WTC11 (cell line): ENCODE results near the gene DPYSL5. TPM values are rescaled to one million over a fixed set of nuclear protein-coding genes. Genes with fewer than 3 reads are reported as not detected.

Source experiments
- ATAC-seq: fragments of 200-7000 bp; cut with Tn5 transposase; 2 replicates; pipeline ENCODE4 v1.10.0; 2021; ENCODE audit warnings: mild to moderate bottlenecking, moderate library complexity
- CTCF ChIA-PET: fragments of 300-600 bp; sonication (Branson Sonifier 250); formaldehyde crosslinking; loops from one replicate; lab custom pipeline; 2021; ENCODE audit warnings: antibody characterized with exemption; lab: Charles Lee
- POLR2A ChIA-PET: fragments of 350-600 bp; sonication (Branson Sonifier 250); formaldehyde crosslinking; loops from one replicate; lab custom pipeline; 2021; ENCODE audit warnings: antibody characterized with exemption; lab: Charles Lee
- DNase-seq: peaks from one replicate; pipeline ENCODE4 v3.0.0; 2021; ENCODE audit warnings: low spot score
- H3K27ac Mint-ChIP-seq: 2 replicates; pipeline ENCODE4 v1.8.0; 2021; ENCODE audit warnings: mixed read lengths
- H3K27me3 Mint-ChIP-seq: 2 replicates; pipeline ENCODE4 v1.8.0; 2021; ENCODE audit warnings: low read depth, mild to moderate bottlenecking, moderate library complexity, mixed read lengths
- H3K36me3 Mint-ChIP-seq: 2 replicates; pipeline ENCODE4 v1.8.0; 2021; ENCODE audit warnings: mixed read lengths
- H3K4me1 Mint-ChIP-seq: 2 replicates; pipeline ENCODE4 v1.8.0; 2022; ENCODE audit warnings: mixed read lengths
- H3K4me3 Mint-ChIP-seq: 2 replicates; pipeline ENCODE4 v1.8.0; 2021; ENCODE audit warnings: mild to moderate bottlenecking, moderate library complexity, mixed read lengths
- H3K9me3 Mint-ChIP-seq: 2 replicates; pipeline ENCODE4 v1.8.0; 2021; ENCODE audit warnings: mixed read lengths
- ARID4B ChIP-seq: sonication (generic); formaldehyde crosslinking; IDR thresholded peaks from 2 replicates; pipeline ENCODE4 v1.8.0; 2023; ENCODE audit warnings: missing genetic modification reagents, mild to moderate bottlenecking, borderline replicate concordance
- ATF1 ChIP-seq: sonication (generic); formaldehyde crosslinking; IDR thresholded peaks from 2 replicates; pipeline ENCODE4 v1.8.1; 2023; ENCODE audit warnings: mild to moderate bottlenecking, moderate library complexity, missing genetic modification reagents
- CREB1 ChIP-seq: sonication (generic); formaldehyde crosslinking; IDR thresholded peaks from 2 replicates; pipeline ENCODE4 v1.8.0; 2023; ENCODE audit warnings: mild to moderate bottlenecking, missing genetic modification reagents
- CREM ChIP-seq: sonication (generic); formaldehyde crosslinking; IDR thresholded peaks from 2 replicates; pipeline ENCODE4 v1.8.1; 2022; ENCODE audit warnings: mild to moderate bottlenecking, missing genetic modification reagents, moderate library complexity
- FOXK1 ChIP-seq: sonication (generic); formaldehyde crosslinking; IDR thresholded peaks from 2 replicates; pipeline ENCODE4 v1.8.0; 2022; ENCODE audit warnings: mild to moderate bottlenecking, moderate library complexity, missing genetic modification reagents
- GTF2I ChIP-seq: fragments of 250-450 bp; sonication (Bioruptor Pico); conservative IDR thresholded peaks from 2 replicates; pipeline ENCODE4 v1.4.0; 2021; ENCODE audit warnings: mild to moderate bottlenecking
- IRF2 ChIP-seq: sonication (generic); formaldehyde crosslinking; IDR thresholded peaks from 2 replicates; pipeline ENCODE4 v1.8.0; 2022; ENCODE audit warnings: low read depth, missing genetic modification reagents, borderline replicate concordance
- JAZF1 ChIP-seq: fragments of 250-450 bp; sonication (Bioruptor Pico); IDR thresholded peaks from 2 replicates; pipeline ENCODE4 v1.9.0; 2021; ENCODE audit warnings: moderate library complexity, mild to moderate bottlenecking, inconsistent platforms
- MXD4 ChIP-seq: fragments of 250-450 bp; sonication (Bioruptor Pico); IDR thresholded peaks from 2 replicates; pipeline ENCODE4 v1.8.0; 2021; ENCODE audit warnings: mild to moderate bottlenecking, moderate library complexity, borderline replicate concordance
- NFYB ChIP-seq: sonication (generic); formaldehyde crosslinking; conservative IDR thresholded peaks from 2 replicates; pipeline ENCODE4 v1.8.0; 2022; ENCODE audit warnings: low read depth, missing genetic modification reagents
- NR2C2 ChIP-seq: sonication (generic); formaldehyde crosslinking; IDR thresholded peaks from 2 replicates; pipeline ENCODE4 v1.8.0; 2022; ENCODE audit warnings: mild to moderate bottlenecking, missing genetic modification reagents
- PREB ChIP-seq: sonication (generic); formaldehyde crosslinking; IDR thresholded peaks from 2 replicates; pipeline ENCODE4 v1.8.1; 2022; ENCODE audit warnings: mild to moderate bottlenecking, missing genetic modification reagents, moderate library complexity, borderline replicate concordance
- RELA ChIP-seq: sonication (generic); formaldehyde crosslinking; IDR thresholded peaks from 2 replicates; pipeline ENCODE4 v1.8.1; 2022; ENCODE audit warnings: missing genetic modification reagents, mild to moderate bottlenecking, borderline replicate concordance
- SMAD3 ChIP-seq: sonication (generic); formaldehyde crosslinking; IDR thresholded peaks from 2 replicates; pipeline ENCODE4 v1.8.0; 2022; ENCODE audit warnings: missing genetic modification reagents, mild to moderate bottlenecking, borderline replicate concordance
- SOX15 ChIP-seq: fragments of 250-450 bp; sonication (Bioruptor Pico); IDR thresholded peaks from 2 replicates; pipeline ENCODE4 v1.9.0; 2021; ENCODE audit warnings: mild to moderate bottlenecking
- STAT6 ChIP-seq: sonication (generic); formaldehyde crosslinking; conservative IDR thresholded peaks from 2 replicates; pipeline ENCODE4 v1.8.1; 2023; ENCODE audit warnings: mild to moderate bottlenecking, low read depth, missing genetic modification reagents, moderate library complexity
- TCF7 ChIP-seq: sonication (generic); formaldehyde crosslinking; IDR thresholded peaks from 2 replicates; pipeline ENCODE4 v1.8.0; 2022; ENCODE audit warnings: mild to moderate bottlenecking, low read depth, missing genetic modification reagents, moderate library complexity
- TEAD1 ChIP-seq: sonication (generic); formaldehyde crosslinking; IDR thresholded peaks from 2 replicates; pipeline ENCODE4 v1.8.0; 2022; ENCODE audit warnings: mild to moderate bottlenecking, missing genetic modification reagents
- ZNF263 ChIP-seq: sonication (generic); formaldehyde crosslinking; IDR thresholded peaks from 2 replicates; pipeline ENCODE4 v1.8.1; 2022; ENCODE audit warnings: low read depth, mild to moderate bottlenecking, moderate library complexity, missing genetic modification reagents
- ZNF317 ChIP-seq: sonication (generic); formaldehyde crosslinking; IDR thresholded peaks from 2 replicates; pipeline ENCODE4 v1.8.1; 2023; ENCODE audit warnings: low read depth, mild to moderate bottlenecking, moderate library complexity, missing genetic modification reagents, borderline replicate concordance
- ZNF416 ChIP-seq: fragments of 250-450 bp; sonication (Bioruptor Pico); IDR thresholded peaks from 2 replicates; pipeline ENCODE4 v1.9.0; 2021; ENCODE audit warnings: mild to moderate bottlenecking, inconsistent platforms
- ZNF532 ChIP-seq: fragments of 250-450 bp; sonication (Bioruptor Pico); IDR thresholded peaks from 2 replicates; pipeline ENCODE4 v1.9.0; 2021; ENCODE audit warnings: mild to moderate bottlenecking, borderline replicate concordance
- ZNF671 ChIP-seq: fragments of 250-450 bp; sonication (Bioruptor Pico); IDR thresholded peaks from 2 replicates; pipeline ENCODE4 v1.8.0; 2021; ENCODE audit warnings: mild to moderate bottlenecking
- total RNA-seq: library from RNA; stranded (reverse); gene quantifications from 3 replicates; pipeline ENCODE4 v1.2.3, GENCODE V29; 2021

DPYSL5 gene
- total RNA-seq, 1 experiment from 2014 or later: 12.1 TPM

GRCh38 chr2:26933431-26934334, 85.8 kb downstream of the DPYSL5 start:
- ATAC-seq: no peak

GRCh38 chr2:26934335-26934724, 86.4 kb downstream of the DPYSL5 start:
- no peak overlapping the region for H3K4me3 Mint-ChIP-seq
- no peak for TF ChIP-seq NR2C2 (CRISPR knock-in tag)
- TF ChIP-seq FOXK1: no peak
- no peak for TF ChIP-seq NFYB (CRISPR knock-in tag)
- no peak for TF ChIP-seq ZNF532
- no peak for TF ChIP-seq PREB
- TF ChIP-seq RELA (CRISPR knock-in tag): no peak

More at GRCh38 chr2:26933431-26934334, 85.8 kb downstream of the DPYSL5 start:
- TF ChIP-seq ARID4B (CRISPR knock-in tag): no peak
- no peak for TF ChIP-seq ATF1
- TF ChIP-seq ZNF263: no peak
- no peak for TF ChIP-seq CREB1
- no peak for TF ChIP-seq ZNF317 (CRISPR knock-in tag)
- TF ChIP-seq TEAD1: no peak
- no peak for TF ChIP-seq SMAD3 (CRISPR knock-in tag)
- TF ChIP-seq ZNF416: no peak
- TF ChIP-seq JAZF1 (CRISPR knock-in tag): no peak
- TF ChIP-seq CREM (CRISPR knock-in tag): no peak
- no peak for TF ChIP-seq ZNF671 (CRISPR knock-in tag)
- no peak for TF ChIP-seq SOX15
- no peak for TF ChIP-seq IRF2 (CRISPR knock-in tag)
- no peak for TF ChIP-seq TCF7 (CRISPR knock-in tag)
- no peak for TF ChIP-seq MXD4
- no peak for TF ChIP-seq GTF2I
- TF ChIP-seq STAT6: no peak
- no peaks in the 10 kb centered on the region for H3K4me1 Mint-ChIP-seq
- no peak for DNase-seq
- no peak overlapping the region for H3K4me3 Mint-ChIP-seq
- POLR2A ChIA-PET: no interaction called here
- no peaks in the 10 kb centered on the region for H3K36me3 Mint-ChIP-seq
- CTCF ChIA-PET: interaction anchor here (1.0 to 5.2 kb wide), 9 partner anchors 9 to 90 kb away, joined by 3 to 24 read pairs (median 5); no protein-coding TSS in a partner anchor
- H3K27ac Mint-ChIP-seq: no peak overlapping the region
- H3K27me3 Mint-ChIP-seq: no peaks in the 10 kb centered on the region
- no peaks in the 10 kb centered on the region for H3K9me3 Mint-ChIP-seq

More at GRCh38 chr2:26934335-26934724, 86.4 kb downstream of the DPYSL5 start:
- DNase-seq: no peak
- ATAC-seq: no peak
- POLR2A ChIA-PET: no interaction called here
- Mint-ChIP-seq H3K27me3 (no peaks in the 10 kb centered on the region), H3K36me3 (no peaks in the 10 kb centered on the region), H3K27ac (no peak overlapping the region), H3K9me3 (no peaks in the 10 kb centered on the region), H3K4me1 (peaks cover 3% of the 10 kb centered on the region; the same call in 1 of the 2 replicates)
- CTCF ChIA-PET: interaction anchor here (1.0 to 5.2 kb wide), 9 partner anchors 8 to 90 kb away, joined by 3 to 24 read pairs (median 5); no protein-coding TSS in a partner anchor
